ENCODE results near the gene SMC1B.

The SMC1B gene

DNA sequence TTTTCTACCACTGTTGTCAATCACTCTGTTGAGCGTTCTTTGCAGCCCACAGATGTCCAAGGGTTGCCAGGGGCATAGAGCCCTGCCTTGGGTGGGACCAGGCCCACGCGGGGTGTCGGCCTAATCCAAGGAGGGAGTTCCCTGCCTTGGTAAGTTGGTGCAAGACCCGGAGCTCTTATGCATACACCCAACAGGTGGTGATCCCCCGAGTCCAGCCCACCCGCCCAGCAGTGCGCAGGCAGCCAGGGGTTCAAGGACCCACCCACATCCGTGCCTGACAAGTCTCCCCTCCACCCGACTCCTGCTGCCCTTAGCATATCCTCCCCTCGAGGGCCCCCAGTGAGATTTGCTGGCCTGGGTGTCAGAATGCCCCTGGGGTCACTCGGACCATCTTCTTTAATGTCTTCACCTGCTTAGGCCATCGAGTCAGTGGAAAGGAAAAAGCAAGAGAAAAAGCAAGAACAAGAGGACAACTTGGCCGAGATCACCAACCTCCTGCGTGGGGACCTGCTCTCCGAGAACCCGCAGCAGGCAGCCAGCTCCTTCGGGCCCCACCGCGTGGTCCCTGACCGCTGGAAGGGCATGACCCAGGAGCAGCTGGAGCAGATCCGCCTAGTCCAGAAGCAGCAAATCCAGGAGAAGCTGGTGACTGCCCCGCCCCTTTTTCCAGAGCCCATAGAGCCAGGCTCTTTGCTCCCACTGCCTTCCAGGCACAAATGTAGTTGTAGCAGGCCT is 12.3 kb upstream of the SMC1B start:
- DNase-seq (ENCODE audit: low read depth): no peak
- H3K4me3 ChIP-seq (ENCODE audit: low read length): no peak overlapping the region
- TF ChIP-seq, protein P1, sequence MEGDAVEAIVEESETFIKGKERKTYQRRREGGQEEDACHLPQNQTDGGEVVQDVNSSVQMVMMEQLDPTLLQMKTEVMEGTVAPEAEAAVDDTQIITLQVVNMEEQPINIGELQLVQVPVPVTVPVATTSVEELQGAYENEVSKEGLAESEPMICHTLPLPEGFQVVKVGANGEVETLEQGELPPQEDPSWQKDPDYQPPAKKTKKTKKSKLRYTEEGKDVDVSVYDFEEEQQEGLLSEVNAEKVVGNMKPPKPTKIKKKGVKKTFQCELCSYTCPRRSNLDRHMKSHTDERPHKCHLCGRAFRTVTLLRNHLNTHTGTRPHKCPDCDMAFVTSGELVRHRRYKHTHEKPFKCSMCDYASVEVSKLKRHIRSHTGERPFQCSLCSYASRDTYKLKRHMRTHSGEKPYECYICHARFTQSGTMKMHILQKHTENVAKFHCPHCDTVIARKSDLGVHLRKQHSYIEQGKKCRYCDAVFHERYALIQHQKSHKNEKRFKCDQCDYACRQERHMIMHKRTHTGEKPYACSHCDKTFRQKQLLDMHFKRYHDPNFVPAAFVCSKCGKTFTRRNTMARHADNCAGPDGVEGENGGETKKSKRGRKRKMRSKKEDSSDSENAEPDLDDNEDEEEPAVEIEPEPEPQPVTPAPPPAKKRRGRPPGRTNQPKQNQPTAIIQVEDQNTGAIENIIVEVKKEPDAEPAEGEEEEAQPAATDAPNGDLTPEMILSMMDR (IDR thresholded peaks at IDR 0.05; ENCODE audit: insufficient read depth, low read depth, low read length, missing control alignments): no peak

- DNase-seq (ENCODE audit: low read depth): peak; percentile 50
- TF ChIP-seq, protein P1 (IDR thresholded peaks at IDR 0.05; ENCODE audit: insufficient read depth, low read depth, low read length, missing control alignments): no peak
- no peak overlapping the region for H3K4me3 ChIP-seq (ENCODE audit: low read length)
Observed at GRCh38 chr22:45425101-45425500, 11.7 kb upstream of the SMC1B start.

GRCh38 chr22:45424241-45424731 is 10.9 kb upstream of the SMC1B start:
- peak; percentile 57 for DNase-seq (ENCODE audit: low read depth)
- TF ChIP-seq, protein P1 (IDR thresholded peaks at IDR 0.05; ENCODE audit: insufficient read depth, low read depth, low read length, missing control alignments): no peak
- H3K4me3 ChIP-seq (ENCODE audit: low read length): no peak overlapping the region

DNA sequence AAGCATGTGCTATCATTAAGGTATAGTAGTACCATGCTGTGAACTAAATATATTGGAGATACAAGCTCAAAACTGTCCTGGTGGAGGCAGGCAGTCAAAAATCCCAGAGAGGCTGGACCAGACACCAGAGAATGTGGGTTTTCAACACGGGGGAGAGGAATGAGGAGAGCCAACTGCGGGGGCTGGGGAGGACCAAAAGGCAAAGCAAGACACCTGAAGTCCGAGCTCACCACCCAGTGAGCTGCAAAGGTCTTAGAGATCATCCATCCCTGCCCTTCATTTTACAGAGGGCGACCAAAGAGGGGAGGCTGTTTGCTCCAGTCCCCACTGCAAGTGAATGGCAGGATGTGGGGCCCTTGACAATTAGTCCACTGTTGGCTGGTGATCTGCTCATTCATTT is 10.1 kb upstream of the SMC1B start:
- no peak overlapping the region for H3K4me3 ChIP-seq (ENCODE audit: low read length)
- no peak for DNase-seq (ENCODE audit: low read depth)
- TF ChIP-seq, protein P1 (IDR thresholded peaks at IDR 0.05; ENCODE audit: insufficient read depth, low read depth, low read length, missing control alignments): no peak

DNA sequence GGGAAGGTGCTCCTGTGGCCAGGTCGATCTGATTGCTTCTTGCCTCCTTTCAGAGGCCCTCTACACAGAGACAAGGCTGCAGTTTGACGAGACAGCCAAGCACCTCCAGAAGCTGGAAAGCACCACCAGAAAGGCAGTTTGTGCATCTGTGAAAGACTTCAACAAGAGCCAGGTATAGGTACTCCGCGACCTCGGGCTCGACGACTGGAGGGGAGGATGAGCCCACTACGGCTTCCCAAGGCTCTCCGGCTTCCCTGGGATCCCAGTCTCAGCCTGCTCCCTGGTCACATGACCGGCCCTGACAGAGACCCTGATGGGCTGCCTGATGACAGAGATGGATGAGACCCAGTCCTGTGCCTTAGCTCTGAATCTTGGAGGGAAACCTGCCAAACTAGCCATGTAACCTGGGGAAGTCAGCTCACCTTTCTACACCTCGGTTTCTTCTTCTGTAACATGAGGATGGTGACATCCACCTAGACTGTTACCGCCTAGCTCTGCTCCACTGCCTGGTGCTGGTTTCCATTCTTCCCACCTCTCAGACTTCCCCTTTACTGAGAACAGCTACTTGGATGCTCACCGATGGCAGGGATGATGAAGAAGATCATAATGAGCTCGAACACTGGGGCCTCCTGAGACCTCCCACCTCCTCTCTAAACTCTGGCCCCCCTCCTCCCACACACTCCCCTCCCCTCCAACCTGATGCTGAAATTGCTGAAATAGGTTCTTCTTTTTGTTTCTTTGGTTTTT is 9.0 kb upstream of the SMC1B start:
- no peak for DNase-seq (ENCODE audit: low read depth)
- TF ChIP-seq, protein P1 (IDR thresholded peaks at IDR 0.05; ENCODE audit: insufficient read depth, low read depth, low read length, missing control alignments): no peak
- no peak overlapping the region for H3K4me3 ChIP-seq (ENCODE audit: low read length)

DNA sequence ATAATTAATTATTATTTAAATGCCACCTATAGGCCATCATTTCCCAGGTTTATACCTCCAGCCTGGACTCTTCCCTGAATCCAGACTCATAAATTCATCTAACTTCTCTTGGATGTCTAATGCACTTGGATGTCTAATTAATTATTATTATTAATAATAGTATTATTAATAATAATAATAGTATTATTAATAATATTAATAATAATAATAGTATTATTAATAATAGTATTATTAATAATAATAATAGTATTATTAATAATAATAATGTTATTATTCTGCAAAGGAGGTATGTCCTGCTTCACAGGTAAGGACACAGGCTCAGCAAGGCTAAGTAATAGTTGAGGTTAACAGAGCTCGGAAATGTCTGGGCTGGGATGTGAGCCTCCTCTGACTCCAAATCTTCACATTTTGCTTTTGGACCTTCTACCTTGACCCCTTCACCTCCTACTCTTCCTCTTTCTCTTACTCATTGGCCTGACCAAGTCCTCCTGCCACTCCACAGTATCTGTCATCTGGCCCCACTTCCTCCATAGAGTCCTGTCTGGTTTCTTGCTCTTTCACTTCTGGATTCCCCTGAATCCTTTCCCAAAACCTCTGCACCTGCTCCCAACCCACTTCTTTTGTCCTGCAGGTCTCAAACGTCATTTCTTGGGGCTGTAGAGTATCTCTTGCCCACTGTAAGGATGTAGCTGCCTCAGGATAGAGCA is 8.1 kb upstream of the SMC1B start:
- DNase-seq (ENCODE audit: low read depth): no peak
- no peak overlapping the region for H3K4me3 ChIP-seq (ENCODE audit: low read length)
- TF ChIP-seq, protein P1 (IDR thresholded peaks at IDR 0.05; ENCODE audit: insufficient read depth, low read depth, low read length, missing control alignments): no peak

Data from epithelial cell of esophagus (primary cell).